Stimulated activated CD4-positive, alpha-beta T cell treated with anti-CD3 and anti-CD28 coated beads, TNF-alpha, amount 100 ng/mL, for 48 hours (primary cell): Measurements from ENCODE around the gene COL5A1.
"Not testable (repeated sequence)": the region's sequence is repeated elsewhere in the genome, so short reads cannot be mapped to it uniquely, and the experiment has no call there.

Experiments
- DNase-seq, 3 donors: peaks; one replicate each; pipeline ENCODE4 v3.0.0-alpha.2; 2020; ENCODE audit warnings: low read depth in 3 of 3

Gene COL5A1

GRCh38 chr9:134690946-134691694 is 49.5 kb downstream of the COL5A1 start:
- no peak for DNase-seq

DNA sequence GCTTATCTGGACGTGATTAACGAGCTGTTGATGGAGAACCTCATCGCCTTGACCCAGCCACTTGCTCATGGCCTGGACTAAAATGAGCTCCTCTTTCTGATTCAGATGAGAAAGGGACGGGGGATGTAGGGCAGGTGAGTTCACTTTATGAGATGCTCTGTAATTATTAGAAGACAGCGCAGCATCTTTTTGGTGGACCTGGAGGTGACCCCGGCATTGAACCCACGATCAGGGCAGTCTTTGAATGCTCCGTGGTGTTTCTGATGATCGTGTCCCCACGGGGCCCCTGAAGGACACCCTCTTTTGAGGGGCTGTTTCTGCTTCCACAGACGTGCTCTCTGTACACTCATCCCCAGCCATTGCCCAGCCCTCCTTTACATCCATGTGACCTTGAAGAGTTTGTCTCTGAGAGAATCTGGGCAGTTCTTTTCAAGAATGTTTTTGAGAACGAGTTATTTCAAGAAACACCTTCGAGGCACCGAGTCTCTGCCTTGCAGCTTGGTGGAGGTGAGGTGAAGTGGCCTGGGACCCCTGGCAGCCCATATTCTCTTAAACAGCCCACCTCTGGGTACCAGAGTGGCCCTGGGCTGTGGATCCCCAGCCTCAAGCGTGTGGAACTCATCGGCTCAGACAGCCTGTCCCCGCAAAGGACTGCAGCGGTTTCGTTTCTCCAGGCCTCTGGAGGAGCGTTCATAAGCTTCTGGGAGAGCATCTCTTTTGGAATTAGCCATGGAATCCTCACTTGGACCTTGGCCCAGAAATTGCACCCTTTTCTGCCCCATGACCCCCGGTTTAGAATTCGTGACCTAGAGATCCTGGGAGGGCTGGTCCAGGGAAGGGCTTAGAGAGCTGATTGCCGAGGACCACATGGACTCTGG is 50.3 kb downstream of the COL5A1 start:
- DNase-seq, result no peak

- no peak for DNase-seq
Measured at GRCh38 chr9:134692573-134692860, 50.9 kb downstream of the COL5A1 start.

DNA sequence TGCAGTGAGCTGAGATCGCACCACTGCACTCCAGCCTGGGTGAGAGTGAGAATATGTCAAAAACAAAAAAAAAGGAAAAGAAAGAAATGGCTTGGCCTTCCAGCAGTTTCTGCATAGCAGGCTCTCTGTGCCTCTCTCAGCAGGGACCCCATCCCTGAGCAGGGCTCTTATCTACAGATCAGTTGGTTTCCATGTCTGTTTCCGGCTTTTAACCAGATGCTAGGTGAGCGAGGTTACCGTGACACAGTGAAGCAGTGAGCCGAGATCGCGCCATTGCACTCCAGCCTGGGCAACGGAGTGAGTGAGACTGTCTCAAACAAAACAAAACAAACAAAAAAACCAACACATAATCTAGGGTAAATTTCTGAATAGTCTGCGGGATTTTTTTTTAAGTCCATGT is 51.4 kb downstream of the COL5A1 start:
- DNase-seq, result no peak

- DNase-seq, result no peak
Measured at GRCh38 chr9:134693641-134694367, 52.2 kb downstream of the COL5A1 start.

DNA sequence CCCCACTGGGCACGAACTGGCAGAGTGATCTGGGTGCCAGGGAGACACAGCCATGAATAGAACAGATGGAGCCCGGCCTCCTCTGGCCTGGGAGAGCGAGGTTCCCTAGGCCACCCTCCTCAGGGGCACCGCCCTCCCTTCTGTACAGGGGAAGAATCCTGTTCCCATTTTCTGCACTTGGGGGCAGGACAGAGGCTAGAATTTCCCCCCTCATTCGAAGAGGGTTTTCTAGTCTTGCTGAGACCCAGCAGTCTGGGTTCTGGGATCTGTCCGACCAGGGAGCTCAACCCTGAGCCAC is 52.7 kb downstream of the COL5A1 start:
- DNase-seq, result no peak

GRCh38 chr9:134694714-134695113 is 53.1 kb downstream of the COL5A1 start:
- no peak for DNase-seq

DNA sequence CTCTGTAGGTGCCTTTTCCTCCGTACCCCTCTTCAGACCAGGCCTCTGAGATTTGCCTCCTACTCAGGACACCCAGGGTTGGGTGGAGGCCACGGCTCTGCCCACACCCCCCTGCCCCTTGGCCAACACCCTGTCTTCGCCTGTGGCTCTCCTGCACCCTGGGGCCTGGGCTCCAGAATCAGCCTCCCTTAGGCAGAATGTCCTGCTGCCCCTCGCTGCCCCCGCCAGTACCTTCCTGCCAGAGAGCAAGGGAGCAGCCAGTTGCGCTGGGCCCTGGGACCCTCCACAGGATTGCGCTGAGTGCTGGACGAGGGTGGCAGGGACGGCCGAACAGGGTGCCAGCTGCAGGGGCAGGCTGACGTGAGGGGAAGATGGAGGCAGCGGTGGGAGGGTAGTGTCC is 53.5 kb downstream of the COL5A1 start:
- no peak for DNase-seq

DNA sequence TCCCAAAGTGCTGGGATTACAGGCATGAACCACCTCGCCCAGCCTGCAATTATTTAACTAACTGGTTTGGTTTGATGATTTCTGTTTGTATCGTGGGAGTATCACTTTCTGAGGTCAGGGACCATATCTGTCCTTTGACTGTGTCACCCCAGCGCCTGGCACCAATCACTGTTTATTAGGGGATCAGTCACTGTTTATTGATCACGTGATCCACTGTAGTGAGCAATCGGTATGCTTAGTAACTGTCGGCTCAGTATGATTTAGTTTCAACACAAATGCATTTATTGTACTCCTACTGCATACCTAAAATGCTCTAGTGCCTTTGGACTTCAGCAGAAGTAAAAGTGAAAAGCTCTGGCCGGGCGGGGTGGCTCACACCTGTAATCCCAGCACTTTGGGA is 54.8 kb downstream of the COL5A1 start:
- DNase-seq, result no peak

- no peak for DNase-seq
Measured at GRCh38 chr9:134698111-134698510, 56.5 kb downstream of the COL5A1 start.

DNA sequence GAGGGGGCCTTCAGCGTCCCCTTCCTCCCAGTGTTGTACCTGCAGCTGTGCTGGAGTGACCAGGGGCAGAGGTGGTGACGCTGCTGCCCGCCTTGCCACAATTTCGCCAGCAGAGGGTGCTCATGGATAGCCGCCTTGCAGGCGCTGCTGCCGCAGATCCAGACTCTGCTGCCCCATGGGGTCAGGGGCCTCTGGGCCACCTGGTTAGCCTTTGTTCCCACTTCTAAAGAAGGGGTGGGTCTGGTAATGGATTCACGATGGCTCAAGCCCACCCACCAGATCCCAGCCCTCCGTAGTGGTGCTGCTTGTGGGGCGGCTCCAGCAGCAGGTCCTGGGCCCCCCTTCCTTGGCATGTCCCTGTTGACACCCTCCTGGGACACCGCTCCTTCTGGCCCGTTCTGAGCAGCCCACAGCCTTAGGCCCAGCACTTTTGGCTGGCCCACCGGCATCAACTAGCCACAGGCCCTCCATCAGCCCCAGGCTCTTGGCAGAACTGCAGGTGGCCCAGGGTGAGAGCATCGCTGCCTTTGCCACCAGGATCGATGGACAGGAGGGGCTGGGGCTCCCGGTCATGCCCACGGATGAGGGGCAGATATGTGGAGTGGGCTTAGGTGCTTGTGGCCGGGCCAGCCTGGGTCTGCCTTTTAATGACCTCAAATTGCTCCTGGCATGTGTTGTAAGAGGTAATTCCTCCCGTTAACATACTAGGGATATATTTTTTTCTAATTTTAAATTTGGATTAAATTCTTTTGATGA is 57.2 kb downstream of the COL5A1 start:
- DNase-seq, result peak; percentile 25 to 40 (median 29)

GRCh38 chr9:134699343-134699740 is 57.7 kb downstream of the COL5A1 start:
- no peak for DNase-seq

GRCh38 chr9:134700636-134701350 is 59.2 kb downstream of the COL5A1 start:
- no peak for DNase-seq

GRCh38 chr9:134701581-134702259 is 60.1 kb downstream of the COL5A1 start:
- no peak for DNase-seq

DNA sequence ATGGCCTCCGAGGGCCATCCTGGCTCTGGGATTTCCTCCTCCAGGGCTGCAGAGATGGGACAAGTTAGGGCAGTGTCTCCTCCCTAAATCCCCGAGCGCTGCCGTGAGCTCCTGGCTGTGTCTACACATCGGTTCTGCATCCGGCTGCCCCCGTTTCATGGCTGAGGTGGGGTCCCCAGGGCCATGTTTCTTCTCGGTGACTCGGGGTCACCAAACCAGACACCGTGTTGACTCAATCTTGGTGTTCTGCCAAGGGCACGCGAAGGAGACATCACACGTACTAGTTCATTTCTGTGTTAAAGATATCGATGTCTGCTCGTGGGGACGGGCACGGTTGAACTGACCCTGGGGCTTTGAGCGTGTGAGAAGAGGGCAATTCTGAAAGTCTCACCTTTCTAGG is 60.7 kb downstream of the COL5A1 start:
- DNase-seq, result no peak

GRCh38 chr9:134703730-134704114 is 62.1 kb downstream of the COL5A1 start:
- DNase-seq, result not testable (repeated sequence)

GRCh38 chr9:134704498-134704897 is 62.9 kb downstream of the COL5A1 start:
- DNase-seq, result no peak

- DNase-seq, result no peak
Measured at GRCh38 chr9:134705786-134706185, 64.2 kb downstream of the COL5A1 start.

DNA sequence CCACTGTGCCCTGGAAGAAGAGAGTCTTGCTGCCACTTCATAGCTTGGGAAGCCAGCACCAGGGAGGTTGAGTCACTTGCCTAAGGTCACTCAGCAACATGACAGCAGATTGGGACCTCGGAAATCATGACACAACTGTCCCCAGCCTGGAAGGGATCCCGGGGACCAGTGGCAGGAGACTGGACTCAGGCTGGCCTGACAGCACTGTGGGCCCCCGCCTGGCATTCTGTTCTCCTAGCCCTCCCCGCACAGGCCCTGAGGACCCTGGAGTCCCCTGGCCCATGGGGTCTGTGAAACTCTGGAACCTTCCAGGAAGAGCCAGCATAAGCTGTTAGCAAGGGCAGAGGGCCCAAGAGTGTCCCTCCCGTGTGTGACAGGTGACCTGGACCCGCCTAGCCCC is 64.9 kb downstream of the COL5A1 start:
- DNase-seq, result no peak

GRCh38 chr9:134707031-134707680 is 65.6 kb downstream of the COL5A1 start:
- no peak for DNase-seq
